GM10266 (cell line): ENCODE measurements around the gene ADAM15.

Experiments
- DNase-seq: peaks from one replicate; pipeline ENCODE4 v3.0.0; 2012; ENCODE audit errors: extremely low spot score
- CTCF ChIP-seq: IDR thresholded peaks from 2 replicates; pipeline ENCODE4 v1.5.1; 2012; ENCODE audit warnings: mild to moderate bottlenecking, low read depth; ENCODE audit not compliant: control insufficient read depth, insufficient read depth; ENCODE audit errors: missing control alignments

The ADAM15 gene

GRCh38 chr1:155004352-155005075, 46.6 kb upstream of the ADAM15 start:
- TF ChIP-seq CTCF = no peak
- no peak for DNase-seq

GRCh38 chr1:155005076-155006011, 45.8 kb upstream of the ADAM15 start:
- TF ChIP-seq CTCF = no peak
- DNase-seq = no peak

GRCh38 chr1:155006601-155007101, 44.5 kb upstream of the ADAM15 start:
- no peak for TF ChIP-seq CTCF

GRCh38 chr1:155007251-155007828, 43.8 kb upstream of the ADAM15 start:
- no peak for DNase-seq
- no peak for TF ChIP-seq CTCF

More at GRCh38 chr1:155006601-155007101, 44.5 kb upstream of the ADAM15 start:
- DNase-seq = no peak

- no peak for DNase-seq
- TF ChIP-seq CTCF = no peak
These were observed 42.8 kb upstream of the ADAM15 start for GRCh38 chr1:155008015-155008941.

- DNase-seq = no peak
- TF ChIP-seq CTCF = no peak
These were observed 41.9 kb upstream of the ADAM15 start for GRCh38 chr1:155009221-155009711.
